GM21528 (cell line): Measurements from ENCODE around the gene MFF.

Experiments
- ATAC-seq: cut with Tn5 transposase; IDR thresholded peaks from one replicate; pipeline ENCODE4 v1.9.1; 2021; ENCODE audit warnings: mild to moderate bottlenecking, moderate library complexity; ENCODE audit not compliant: unreplicated experiment, low FRiP score

MFF gene

DNA sequence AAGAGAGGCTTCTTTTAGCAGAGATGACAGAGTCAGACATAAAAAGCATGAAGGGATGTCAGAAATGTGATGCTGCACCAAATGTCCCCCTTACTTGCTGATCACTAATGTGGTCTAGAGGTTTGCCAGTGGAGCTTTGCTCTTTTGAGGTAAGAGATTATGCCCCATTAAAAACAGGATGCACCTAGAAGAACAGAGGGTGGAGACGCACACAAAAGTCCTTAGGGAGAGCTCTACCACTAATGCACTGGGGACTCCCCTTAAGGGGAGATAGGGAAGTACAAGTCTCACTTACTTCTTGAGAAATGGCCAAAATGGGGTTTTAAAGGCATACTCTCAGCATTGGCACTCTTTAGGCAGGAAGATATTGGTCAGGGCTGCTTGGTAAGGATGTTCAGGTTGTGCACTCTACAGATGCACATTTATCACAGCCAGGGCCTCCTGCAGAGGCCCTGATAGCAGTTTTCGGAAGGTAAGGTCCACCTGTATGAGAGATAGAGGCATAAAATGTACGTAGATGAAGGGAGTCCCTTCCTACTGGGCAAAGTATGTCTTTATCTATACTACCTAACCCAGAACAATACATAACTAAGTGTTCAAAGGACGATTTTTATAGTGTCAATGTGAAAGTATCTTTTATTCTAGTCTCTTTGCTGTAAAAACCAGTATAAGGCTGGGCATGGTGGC is 79.7 kb downstream of the MFF start:
- no peak for ATAC-seq

DNA sequence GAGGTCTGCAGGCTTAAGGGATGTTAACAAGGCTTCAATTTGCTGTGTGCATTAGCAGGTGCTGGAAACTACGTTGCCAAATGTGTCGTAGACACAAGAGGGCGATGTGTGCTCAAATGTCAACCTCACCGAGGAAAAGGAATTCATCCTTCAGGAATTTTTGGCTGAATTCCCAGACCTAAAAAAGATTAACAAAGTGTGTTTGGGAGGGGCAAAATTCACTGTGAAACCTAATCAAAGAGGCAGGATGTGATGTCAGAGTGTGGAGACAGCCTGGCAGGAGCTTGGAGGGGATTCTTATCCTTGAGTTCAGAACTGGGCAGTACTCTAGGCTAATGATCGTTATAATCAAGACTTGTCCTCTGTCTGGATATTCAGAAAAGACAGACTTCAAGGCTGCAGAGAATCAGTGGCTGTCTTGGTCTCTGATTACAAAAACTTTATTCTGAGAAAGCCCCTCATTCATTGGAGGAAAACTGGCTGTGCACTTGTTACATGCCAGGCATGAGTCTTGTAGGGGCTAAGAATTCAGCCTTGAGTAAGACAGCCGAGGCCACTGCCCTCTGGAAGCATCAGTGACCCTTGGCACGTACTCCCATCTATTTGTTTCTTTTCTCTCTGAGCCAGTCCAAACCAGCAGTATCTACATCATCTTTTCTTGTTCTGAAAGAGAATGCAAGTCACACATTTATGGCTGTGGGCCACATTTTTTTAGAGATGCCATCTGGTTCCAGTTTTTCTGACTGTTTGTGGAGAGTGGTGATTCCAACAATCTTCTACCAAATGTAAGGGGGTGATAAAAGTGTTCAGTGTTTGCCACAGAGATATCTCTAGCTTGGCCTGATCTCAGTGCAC is 81.4 kb downstream of the MFF start:
- ATAC-seq: no peak
